COLO668 (cell line): Measurements from ENCODE around the gene ERC1.
"Not testable (repeated sequence)": the region's sequence is repeated elsewhere in the genome, so short reads cannot be mapped to it uniquely, and the experiment has no call there.

ENCODE experiments used
- DNase-seq: peaks from one replicate; lab custom pipeline; 2025; ENCODE audit not compliant: unreplicated experiment; lab: John Stamatoyannopoulos, UW

The ERC1 gene

GRCh38 chr12:1179128-1179527, 188.1 kb downstream of the ERC1 start:
- no peak for DNase-seq

GRCh38 chr12:1182069-1182468, 191.0 kb downstream of the ERC1 start:
- no peak for DNase-seq

GRCh38 chr12:1184402-1184801, 193.4 kb downstream of the ERC1 start:
- no peak for DNase-seq

GRCh38 chr12:1185460-1186182, 194.6 kb downstream of the ERC1 start:
- no peak for DNase-seq

- no peak for DNase-seq
Observed at GRCh38 chr12:1186298-1186697, 195.3 kb downstream of the ERC1 start.

- DNase-seq: no peak
Observed at GRCh38 chr12:1188016-1188415, 197.0 kb downstream of the ERC1 start.

GRCh38 chr12:1189163-1189562, 198.1 kb downstream of the ERC1 start:
- DNase-seq: no peak

- no peak for DNase-seq
Observed at GRCh38 chr12:1195513-1195912, 204.5 kb downstream of the ERC1 start.

- no peak for DNase-seq
Observed at GRCh38 chr12:1197264-1198018, 206.4 kb downstream of the ERC1 start.

- DNase-seq: not testable (repeated sequence)
Observed at GRCh38 chr12:1198854-1199253, 207.8 kb downstream of the ERC1 start.

GRCh38 chr12:1199700-1200099, 208.7 kb downstream of the ERC1 start:
- DNase-seq: no peak

GRCh38 chr12:1201030-1201429, 210.0 kb downstream of the ERC1 start:
- DNase-seq: no peak

GRCh38 chr12:1201886-1202285, 210.9 kb downstream of the ERC1 start:
- DNase-seq: no peak

- no peak for DNase-seq
Observed at GRCh38 chr12:1203735-1204019, 212.7 kb downstream of the ERC1 start.

- DNase-seq: no peak
Observed at GRCh38 chr12:1204581-1205121, 213.6 kb downstream of the ERC1 start.

GRCh38 chr12:1205512-1206060, 214.6 kb downstream of the ERC1 start:
- no peak for DNase-seq

- no peak for DNase-seq
Observed at GRCh38 chr12:1206118-1206734, 215.2 kb downstream of the ERC1 start.

GRCh38 chr12:1207276-1207675, 216.3 kb downstream of the ERC1 start:
- DNase-seq: no peak

GRCh38 chr12:1208719-1209118, 217.7 kb downstream of the ERC1 start:
- DNase-seq: not testable (repeated sequence)

- DNase-seq: no peak
Observed at GRCh38 chr12:1212526-1212925, 221.5 kb downstream of the ERC1 start.

- DNase-seq: no peak
Observed at GRCh38 chr12:1213205-1213604, 222.2 kb downstream of the ERC1 start.
